GM21515 (cell line): Measurements from ENCODE around the gene PTPRQ.
"Not testable (repeated sequence)": the region's sequence is repeated elsewhere in the genome, so short reads cannot be mapped to it uniquely, and the experiment has no call there.

ENCODE experiments used
- ATAC-seq: cut with Tn5 transposase; IDR thresholded peaks from one replicate; pipeline ENCODE4 v1.9.1; 2021; ENCODE audit not compliant: unreplicated experiment

The PTPRQ gene, protein sequence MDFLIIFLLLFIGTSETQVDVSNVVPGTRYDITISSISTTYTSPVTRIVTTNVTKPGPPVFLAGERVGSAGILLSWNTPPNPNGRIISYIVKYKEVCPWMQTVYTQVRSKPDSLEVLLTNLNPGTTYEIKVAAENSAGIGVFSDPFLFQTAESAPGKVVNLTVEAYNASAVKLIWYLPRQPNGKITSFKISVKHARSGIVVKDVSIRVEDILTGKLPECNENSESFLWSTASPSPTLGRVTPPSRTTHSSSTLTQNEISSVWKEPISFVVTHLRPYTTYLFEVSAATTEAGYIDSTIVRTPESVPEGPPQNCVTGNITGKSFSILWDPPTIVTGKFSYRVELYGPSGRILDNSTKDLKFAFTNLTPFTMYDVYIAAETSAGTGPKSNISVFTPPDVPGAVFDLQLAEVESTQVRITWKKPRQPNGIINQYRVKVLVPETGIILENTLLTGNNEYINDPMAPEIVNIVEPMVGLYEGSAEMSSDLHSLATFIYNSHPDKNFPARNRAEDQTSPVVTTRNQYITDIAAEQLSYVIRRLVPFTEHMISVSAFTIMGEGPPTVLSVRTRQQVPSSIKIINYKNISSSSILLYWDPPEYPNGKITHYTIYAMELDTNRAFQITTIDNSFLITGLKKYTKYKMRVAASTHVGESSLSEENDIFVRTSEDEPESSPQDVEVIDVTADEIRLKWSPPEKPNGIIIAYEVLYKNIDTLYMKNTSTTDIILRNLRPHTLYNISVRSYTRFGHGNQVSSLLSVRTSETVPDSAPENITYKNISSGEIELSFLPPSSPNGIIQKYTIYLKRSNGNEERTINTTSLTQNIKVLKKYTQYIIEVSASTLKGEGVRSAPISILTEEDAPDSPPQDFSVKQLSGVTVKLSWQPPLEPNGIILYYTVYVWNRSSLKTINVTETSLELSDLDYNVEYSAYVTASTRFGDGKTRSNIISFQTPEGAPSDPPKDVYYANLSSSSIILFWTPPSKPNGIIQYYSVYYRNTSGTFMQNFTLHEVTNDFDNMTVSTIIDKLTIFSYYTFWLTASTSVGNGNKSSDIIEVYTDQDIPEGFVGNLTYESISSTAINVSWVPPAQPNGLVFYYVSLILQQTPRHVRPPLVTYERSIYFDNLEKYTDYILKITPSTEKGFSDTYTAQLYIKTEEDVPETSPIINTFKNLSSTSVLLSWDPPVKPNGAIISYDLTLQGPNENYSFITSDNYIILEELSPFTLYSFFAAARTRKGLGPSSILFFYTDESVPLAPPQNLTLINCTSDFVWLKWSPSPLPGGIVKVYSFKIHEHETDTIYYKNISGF (N-terminal part only)

DNA sequence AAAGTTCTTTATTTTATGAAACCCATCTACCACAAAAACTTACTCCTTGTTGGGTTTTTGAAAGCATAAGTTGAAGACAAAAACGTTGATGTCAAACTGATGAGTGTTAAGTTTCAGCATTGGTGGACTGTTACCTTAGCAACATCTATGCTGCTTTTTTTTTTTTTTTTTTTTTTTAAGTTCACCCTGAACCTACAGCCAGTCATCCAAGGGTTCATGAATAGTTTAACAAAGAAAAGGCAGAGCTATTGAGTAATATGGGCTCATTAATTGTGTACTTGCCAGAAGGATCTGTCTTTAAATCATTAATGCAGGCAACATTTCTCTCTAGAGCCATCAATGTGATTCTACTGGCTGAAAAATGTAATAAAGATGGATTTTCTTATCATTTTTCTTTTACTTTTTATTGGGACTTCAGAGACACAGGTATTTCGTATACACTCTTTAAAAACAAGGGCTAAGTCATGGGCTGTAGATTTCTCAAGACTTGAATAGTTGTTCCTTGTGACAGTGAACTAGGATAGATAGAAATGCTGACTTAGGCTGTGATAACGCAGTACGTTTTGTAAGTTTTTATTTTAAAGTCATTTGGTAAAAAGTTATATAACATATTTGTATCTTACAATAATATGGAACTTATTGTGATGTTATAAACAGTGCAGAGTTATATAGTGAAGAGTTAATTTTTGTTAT lies at the start of gene PTPRQ:
Gene PTPRQ, plus strand, starts transcription at position 262 of the 693 bp plus-strand sequence. Its CDS starts 111 bp downstream, at position 373.
- ATAC-seq, result no peak

DNA sequence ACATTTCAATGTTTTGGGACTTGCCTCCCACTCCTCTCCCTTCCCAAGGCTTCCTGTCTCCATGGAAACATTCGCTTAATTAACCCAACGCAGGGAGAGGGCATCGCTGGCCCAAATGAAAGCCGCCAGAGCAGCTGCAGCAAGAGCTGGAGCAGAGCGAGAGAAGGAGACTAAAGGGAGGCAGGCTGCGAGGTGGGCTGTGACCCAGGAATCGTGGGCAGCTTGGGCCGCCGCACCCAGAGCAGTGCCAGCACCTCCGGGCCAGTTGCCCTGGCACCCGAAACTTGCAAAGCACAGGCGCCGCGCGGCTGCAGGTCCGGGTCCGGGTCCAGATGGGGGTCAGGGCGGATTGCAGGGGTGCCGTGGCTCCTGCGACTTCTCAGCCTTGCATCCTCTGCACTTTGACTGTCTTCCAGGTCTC lies 43.5 kb upstream of the PTPRQ start:
- no peak for ATAC-seq

DNA sequence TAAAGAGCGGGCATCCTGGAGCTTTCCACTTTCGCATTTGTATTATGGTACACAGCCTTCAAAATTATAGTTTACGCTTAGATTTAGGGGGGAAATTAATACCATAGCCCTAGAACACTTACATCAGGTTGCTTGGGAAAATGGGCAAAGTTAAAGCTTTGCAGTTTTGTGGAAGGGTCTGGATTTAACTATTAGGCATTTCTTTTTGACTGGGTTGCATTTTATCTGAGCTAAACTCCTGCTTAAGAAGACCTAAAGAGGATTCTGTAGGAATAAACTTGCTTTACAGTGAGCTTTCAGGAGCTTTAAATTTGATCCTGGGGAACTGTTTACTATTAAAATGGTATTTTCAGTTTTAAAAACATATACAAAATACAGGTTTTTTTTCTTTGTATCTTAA lies 42.8 kb upstream of the PTPRQ start:
- ATAC-seq, result no peak

DNA sequence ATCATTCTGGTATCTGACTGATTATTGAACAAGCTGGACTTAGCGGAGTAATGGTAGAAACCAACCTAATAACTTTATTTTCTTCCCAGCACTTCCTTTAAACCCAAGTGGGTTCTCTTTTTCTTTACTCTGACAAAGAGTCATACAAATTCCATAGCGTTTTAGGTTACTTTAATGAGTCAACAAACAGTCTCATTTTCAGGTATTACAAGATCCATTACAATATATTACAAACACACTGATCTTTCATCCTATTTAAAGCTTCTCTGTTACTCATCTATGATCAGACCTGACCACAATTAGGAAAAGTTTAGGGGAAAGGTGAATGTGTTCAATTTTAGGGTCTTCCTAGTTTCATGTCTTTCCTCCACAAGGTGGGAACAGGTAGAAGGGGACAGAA lies 39.4 kb upstream of the PTPRQ start:
- ATAC-seq, result no peak

DNA sequence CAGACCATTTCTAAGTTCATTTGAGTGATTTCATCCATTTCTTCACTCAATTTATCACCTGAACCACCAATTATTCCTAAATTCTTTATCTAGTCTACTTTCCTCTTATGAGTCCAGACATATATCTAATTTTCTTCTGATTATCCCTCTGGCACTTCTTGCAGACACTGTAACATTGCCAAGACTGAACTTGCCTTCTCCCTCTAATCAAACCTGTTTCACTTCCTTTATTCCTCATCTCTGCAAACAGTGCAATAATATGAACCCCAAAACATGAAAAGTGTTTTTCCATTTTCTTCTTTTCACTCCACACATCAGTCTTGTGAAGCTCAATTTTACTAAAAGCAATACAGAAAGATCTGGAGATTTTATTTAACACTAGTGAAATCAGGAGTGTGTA lies 37.8 kb upstream of the PTPRQ start:
- no peak for ATAC-seq

DNA sequence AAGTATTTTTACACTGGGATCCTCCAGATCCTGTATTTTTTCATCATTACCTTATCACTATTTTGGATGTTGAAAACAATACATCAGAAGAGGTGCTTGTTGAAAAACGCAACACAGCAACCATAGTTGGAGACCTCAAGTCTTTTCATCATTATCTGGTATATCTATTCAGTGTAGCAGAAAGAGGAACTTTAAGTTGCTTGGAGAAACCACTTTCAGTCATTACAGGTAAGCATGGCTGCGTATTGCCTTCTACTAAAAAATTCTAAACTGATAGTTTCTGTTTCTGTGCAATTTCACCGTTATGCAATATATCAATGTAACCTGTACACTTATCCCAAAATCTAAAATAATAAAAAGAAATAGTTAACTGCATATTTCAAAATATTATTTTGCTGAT lies 32.2 kb upstream of the PTPRQ start:
- ATAC-seq, result no peak

DNA sequence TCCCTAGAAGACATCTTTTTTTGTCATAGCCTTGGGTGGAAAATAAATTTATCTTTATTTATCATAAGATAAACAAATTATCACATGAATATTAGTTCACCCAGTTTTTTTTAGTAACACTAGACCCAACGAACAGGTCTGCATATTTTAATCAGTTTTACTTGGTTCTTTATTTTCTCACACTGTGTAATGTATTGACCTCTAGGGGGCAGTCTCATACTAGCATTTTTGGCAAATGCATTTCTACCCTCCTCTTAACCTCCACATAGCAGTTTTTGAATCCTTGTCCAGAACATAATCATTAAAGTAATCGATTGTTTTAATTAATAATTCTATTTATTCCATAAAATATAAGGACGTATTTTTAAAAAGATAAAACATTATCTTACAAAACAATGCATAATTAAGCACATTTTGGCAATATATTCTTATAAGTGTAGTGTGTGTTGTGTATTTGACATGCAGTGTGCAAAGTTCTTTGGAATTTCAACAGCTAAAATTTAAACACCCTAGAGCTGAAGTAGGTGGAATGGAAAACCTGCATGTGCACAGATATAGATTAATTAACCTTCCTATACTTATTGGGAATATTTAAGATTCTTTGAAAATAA lies 31.6 kb upstream of the PTPRQ start:
- peak; percentile 89 for ATAC-seq

DNA sequence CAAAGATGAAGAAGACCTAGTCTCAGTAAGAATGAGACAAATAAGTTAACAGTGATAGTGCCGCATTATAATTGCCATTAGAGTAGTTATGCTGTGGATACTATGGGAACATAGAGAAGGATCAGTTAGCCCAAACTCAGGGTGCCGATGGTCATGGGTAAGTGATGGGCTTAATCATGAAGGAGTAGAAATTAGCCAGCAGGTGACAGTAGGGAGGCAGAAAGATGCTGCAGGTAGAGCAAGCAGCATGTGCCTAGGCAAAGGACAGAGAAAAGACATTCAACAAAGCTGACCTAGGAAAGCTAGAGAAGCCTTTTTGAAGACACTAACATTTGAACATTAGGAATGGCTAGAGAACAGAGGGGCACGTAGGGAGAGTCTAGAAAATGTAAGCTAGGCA lies 30.6 kb upstream of the PTPRQ start:
- no peak for ATAC-seq

DNA sequence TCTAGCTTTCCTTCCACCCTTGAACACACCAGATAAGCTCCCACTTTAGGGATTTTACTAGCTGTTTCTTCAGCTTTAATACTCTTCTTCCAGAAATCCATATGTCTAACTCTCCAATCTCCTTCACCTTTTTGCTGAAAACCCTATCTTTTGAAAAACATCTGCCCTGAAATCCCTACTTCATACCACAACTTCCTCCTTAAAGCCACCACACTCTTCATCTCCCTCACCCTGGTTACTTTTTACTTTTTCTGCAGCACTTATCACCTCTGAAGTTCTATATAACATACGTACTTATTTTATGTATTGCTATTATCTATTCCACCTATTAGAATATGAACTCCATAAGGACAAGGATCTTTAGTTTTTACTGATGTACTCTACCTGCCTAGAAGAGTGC lies 28.6 kb upstream of the PTPRQ start:
- ATAC-seq, result no peak

DNA sequence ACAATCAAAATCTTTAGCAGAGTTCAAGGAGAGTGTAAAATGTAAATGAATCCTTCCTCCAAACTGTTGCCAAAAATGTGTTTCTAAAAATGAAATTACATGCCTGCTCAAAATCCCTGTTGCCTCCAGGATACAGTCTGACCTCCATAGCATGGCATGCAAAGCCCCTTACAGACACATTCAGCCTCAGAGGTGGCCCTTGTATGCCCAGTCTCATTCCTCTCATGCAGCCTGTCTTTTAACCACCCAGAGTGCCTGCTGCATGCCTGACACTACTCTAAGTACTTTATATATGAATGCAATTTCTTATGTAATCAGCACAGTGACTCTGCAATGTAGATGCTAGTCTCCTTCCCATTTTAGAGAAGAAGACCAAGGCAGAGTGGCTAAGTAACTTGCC lies 24.4 kb upstream of the PTPRQ start:
- ATAC-seq, result no peak

DNA sequence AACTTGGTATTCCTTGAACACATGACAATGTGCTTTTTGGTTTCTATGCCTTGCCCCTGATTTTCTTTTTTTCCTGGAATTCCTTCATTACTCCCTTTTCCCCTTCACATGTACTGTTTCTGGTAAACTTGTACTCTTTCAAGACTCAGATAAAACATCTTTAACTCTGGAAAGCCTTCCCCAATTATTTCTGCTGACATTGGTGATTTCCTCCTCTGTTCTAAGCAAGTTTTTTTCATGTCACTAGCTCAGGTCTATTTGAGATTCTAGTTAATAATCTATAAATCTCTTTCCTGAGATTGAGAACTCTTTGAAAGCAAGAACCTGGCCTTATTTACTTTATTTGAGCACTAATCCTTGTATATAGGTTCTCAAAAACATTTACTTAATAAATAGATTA lies 24.0 kb upstream of the PTPRQ start:
- no peak for ATAC-seq

DNA sequence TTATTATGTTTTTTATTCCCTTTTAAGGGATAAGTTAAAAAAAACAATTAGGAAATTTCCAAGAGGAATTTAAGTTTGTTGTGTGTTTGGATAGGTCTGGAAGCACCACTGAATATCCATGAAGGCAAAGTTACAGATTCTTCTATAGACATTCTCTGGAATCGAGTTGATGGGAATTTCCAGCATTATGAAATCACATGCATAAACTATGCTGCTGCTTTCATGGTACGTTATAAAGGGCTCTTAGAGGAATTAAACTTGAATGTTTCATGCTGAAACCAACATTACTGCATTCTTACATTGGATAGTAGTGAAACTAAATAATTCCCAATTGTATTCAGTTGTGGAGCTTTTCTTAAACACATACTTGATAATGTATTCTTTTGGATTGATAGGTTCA lies 21.5 kb upstream of the PTPRQ start:
- ATAC-seq, result no peak

DNA sequence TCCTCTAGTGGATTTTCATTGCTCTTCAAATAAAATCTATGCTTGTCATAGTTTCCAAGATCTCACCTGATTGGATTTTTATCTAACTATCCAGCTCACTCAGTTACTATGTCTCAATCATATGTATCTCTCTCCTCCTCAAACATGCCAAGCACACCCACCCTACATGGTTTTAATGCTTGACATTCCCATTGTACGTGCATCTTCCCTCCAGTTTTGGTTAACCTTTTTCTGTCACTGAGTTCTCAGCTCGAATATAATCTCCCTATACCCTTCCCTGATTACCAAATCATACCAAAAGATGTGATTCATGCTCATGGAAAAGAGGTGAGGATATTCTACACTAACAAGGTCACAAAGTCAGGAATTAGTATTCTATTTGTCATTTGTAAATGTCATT lies 12.0 kb upstream of the PTPRQ start:
- no peak for ATAC-seq

DNA sequence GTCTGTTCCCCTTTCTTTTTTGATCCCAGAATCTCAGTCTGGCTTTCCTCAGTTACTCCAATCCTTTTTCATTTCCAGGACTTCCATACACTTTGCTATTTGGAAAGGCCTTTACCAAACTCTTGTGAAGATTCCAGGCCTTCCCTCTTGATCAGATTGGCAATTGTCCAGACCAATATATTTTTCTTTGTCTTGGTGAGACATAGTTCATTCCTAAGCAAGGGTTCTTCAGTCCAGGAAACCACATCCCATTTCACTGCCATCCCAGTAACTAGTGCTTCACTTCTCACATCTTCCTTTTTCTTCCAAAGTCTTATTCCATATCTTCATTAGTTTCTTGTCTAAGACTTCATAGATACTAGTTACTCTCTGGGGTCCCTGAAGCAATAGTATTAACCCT lies 2.1 kb upstream of the PTPRQ start:
- ATAC-seq, result no peak

DNA sequence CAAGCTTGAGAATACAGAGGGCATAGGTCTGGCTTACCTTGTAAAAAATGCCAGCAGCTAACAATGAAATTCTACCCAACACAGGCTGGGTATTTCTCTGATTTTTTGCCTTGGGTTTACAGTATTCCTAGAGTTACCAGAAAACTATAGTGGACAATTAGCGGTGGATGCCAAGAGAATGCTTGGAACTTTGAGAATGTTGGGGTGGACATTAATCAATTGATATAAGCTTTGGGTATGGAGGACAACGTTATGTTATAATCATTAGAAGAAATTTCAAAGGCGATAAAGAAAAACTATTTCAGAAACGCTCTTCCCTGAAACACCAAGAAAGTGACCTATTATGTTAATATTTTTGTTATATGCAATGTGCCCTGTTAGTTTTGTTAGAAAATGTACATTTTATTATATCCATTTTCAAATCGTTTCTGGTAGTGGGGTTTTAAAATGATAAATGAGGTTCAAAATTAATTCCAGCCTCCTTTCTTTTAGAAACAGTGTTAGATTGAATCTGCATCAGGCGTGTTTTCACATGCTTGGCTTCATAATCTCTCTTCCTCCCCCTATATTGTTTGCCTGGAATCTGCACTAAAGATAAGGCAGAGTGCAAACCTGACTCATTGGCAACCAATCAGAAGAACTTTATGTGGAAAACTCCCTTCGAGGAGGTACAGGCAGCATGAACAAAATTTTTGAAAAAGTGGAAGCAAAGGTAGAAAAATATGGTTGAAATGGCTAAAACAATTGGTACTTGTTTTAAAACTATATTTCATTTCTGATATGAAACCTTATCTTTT lies 1.4 kb upstream of the PTPRQ start:
- ATAC-seq, result no peak

DNA sequence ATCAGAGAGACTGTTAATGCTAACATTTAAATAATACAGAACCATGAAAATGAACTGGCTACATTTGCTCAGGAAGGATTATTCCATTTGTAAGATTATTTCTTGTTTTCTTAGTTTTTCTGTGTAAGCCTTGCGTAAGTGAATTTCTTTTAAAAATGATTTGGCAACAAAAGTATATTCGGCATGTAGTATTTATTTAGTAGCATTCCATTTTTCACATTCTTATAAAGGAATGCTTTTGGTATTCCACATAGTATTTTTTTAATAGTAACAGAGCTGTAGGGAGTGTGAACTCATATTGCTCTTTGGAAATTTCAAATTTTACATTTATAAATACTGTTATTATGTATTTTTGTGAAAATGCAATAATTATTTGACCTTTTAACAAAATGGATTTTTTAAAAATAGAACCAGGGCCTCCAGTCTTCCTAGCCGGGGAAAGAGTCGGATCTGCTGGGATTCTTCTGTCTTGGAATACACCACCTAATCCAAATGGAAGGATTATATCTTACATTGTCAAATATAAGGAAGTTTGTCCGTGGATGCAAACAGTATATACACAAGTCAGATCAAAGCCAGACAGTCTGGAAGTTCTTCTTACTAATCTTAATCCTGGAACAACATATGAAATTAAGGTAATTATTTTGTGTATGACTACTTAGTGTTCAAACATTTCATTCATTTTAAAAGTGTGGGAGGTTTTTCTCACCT lies 1.2 kb downstream of the PTPRQ start:
- ATAC-seq, result no peak

DNA sequence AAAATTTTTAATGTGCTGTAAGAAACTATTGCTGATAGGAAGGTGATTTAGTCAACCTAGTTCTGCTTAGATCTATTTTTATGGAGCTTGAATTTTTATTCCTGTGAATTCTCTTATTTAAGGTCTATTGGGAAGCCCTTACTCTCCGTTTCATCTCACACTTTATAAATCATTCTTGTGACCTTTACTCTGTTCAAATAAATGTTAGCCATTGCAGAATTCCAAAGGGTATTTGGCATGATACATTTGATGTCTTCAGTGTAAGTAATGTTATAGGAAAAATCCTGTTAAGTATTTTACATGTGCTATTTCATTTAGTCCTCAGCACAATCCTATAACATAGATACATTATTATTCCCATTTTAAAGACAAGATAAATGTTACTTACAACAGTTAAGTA lies 12.5 kb downstream of the PTPRQ start:
- ATAC-seq, result no peak

DNA sequence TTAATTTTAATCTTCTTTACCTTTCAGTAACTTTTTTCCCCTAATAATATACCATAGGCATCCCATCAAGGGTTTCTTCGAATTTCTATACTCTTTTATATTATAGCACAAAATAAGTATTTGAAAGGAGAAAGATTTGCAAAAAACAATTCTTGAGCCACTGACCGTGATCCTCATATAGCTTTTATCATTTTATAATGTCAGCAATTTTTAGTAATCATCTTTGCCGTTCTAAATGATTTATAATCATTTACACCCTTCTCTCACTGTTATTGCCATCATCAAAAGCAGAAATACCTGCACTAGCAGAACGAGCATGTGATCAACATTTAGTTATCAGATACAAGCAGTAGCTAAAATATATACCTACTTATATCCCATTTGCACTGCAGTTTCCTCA lies 16.9 kb downstream of the PTPRQ start:
- ATAC-seq, result no peak

DNA sequence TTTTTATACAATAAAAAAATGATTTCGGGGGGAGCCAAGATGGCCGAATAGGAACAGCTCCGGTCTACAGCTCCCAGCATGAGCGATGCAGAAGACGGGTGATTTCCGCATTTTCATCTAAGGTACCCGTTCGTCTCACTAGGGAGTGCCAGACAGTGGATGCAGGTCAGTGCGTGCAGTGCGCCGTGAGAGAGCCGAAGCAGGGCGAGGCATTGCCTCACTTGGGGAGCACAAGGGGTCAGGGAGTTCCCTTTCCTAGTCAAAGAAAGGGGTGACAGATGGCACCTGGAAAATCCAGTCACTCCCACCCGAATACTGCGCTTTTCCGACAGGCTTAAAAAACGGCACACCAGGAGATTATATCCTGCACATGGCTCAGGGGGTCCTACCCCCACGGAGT lies 17.8 kb downstream of the PTPRQ start:
- ATAC-seq, result not testable (repeated sequence)
